ENCODE measurements around the gene PEX11B.

Gene PEX11B

GRCh38 chr1:145895471-145895870, 23.0 kb downstream of the PEX11B start:
- H3K79me2 ChIP-seq (ENCODE audit: insufficient read depth, low read length) = no peaks in the 10 kb centered on the region
- TF ChIP-seq CTCF (IDR thresholded peaks at IDR 0.05; ENCODE audit: borderline replicate concordance, extremely low read depth, low read length, poor library complexity, severe bottlenecking) = no peak
- no peak for TF ChIP-seq EZH2 (IDR thresholded peaks at IDR 0.05; ENCODE audit: borderline replicate concordance, low read depth, low read length, severe bottlenecking)

GRCh38 chr1:145893306-145894055, 25.0 kb downstream of the PEX11B start:
- no peak overlapping the region for H3K9ac ChIP-seq (ENCODE audit: low read depth, low read length)
- no peaks in the 10 kb centered on the region for H3K4me1 ChIP-seq (ENCODE audit: insufficient read depth, low read length)
- H3K9me3 ChIP-seq (ENCODE audit: insufficient read depth, low read length, severe bottlenecking) = no peaks in the 10 kb centered on the region
- H3K4me3 ChIP-seq (ENCODE audit: low read depth in 1 of 2, low read length in 2 of 2) = no peak overlapping the region
- H3K79me2 ChIP-seq (ENCODE audit: insufficient read depth, low read length) = no peaks in the 10 kb centered on the region
- H4K20me1 ChIP-seq (ENCODE audit: insufficient read depth, low read length) = no peaks in the 10 kb centered on the region
- H3K27ac ChIP-seq (ENCODE audit: low read length) = no peak overlapping the region
- no peak for ATAC-seq (ENCODE audit: insufficient read depth, low read depth)
- peaks cover 8% of the 10 kb centered on the region for H3K27me3 ChIP-seq (ENCODE audit: insufficient read depth, low read length, poor library complexity)
- no peak overlapping the region for H3K4me2 ChIP-seq (ENCODE audit: insufficient read depth, low read length)
- TF ChIP-seq CTCF (IDR thresholded peaks at IDR 0.05; ENCODE audit: borderline replicate concordance, extremely low read depth, low read length, poor library complexity, severe bottlenecking) = no peak
- TF ChIP-seq EZH2 (IDR thresholded peaks at IDR 0.05; ENCODE audit: borderline replicate concordance, low read depth, low read length, severe bottlenecking) = no peak
- H3K36me3 ChIP-seq (ENCODE audit: insufficient read depth, low read length) = no peaks in the 10 kb centered on the region
- DNase-seq = no peak
- H2AFZ ChIP-seq (ENCODE audit: low read depth, low read length) = no peak overlapping the region

More at GRCh38 chr1:145895471-145895870, 23.0 kb downstream of the PEX11B start:
- no peaks in the 10 kb centered on the region for H3K36me3 ChIP-seq (ENCODE audit: insufficient read depth, low read length)
- no peak overlapping the region for H2AFZ ChIP-seq (ENCODE audit: low read depth, low read length)
- peaks cover 6% of the 10 kb centered on the region for H3K27me3 ChIP-seq (ENCODE audit: insufficient read depth, low read length, poor library complexity)
- no peak overlapping the region for H3K4me3 ChIP-seq (ENCODE audit: low read depth in 1 of 2, low read length in 2 of 2)
- no peaks in the 10 kb centered on the region for H4K20me1 ChIP-seq (ENCODE audit: insufficient read depth, low read length)
- DNase-seq (no peak), ATAC-seq (ENCODE audit: insufficient read depth, low read depth) (no peak)
- H3K27ac ChIP-seq (ENCODE audit: low read length) = no peak overlapping the region
- no peaks in the 10 kb centered on the region for H3K9me3 ChIP-seq (ENCODE audit: insufficient read depth, low read length, severe bottlenecking)
- H3K4me2 ChIP-seq (ENCODE audit: insufficient read depth, low read length) = no peak overlapping the region
- no peak overlapping the region for H3K9ac ChIP-seq (ENCODE audit: low read depth, low read length)
- H3K4me1 ChIP-seq (ENCODE audit: insufficient read depth, low read length) = no peaks in the 10 kb centered on the region

GRCh38 chr1:145892486-145893087, 25.9 kb downstream of the PEX11B start:
- no peaks in the 10 kb centered on the region for H3K4me1 ChIP-seq (ENCODE audit: insufficient read depth, low read length)
- no peak for ATAC-seq (ENCODE audit: insufficient read depth, low read depth)

More at GRCh38 chr1:145892486-145893087, 25.9 kb downstream of the PEX11B start:
- no peak overlapping the region for H3K27ac ChIP-seq (ENCODE audit: low read length)
- H3K36me3 ChIP-seq (ENCODE audit: insufficient read depth, low read length) = no peaks in the 10 kb centered on the region
- H3K4me2 ChIP-seq (ENCODE audit: insufficient read depth, low read length) = no peak overlapping the region
- H3K79me2 ChIP-seq (ENCODE audit: insufficient read depth, low read length) = no peaks in the 10 kb centered on the region
- H3K27me3 ChIP-seq (ENCODE audit: insufficient read depth, low read length, poor library complexity) = peaks cover 8% of the 10 kb centered on the region
- no peak overlapping the region for H3K4me3 ChIP-seq (ENCODE audit: low read depth in 1 of 2, low read length in 2 of 2)
- no peaks in the 10 kb centered on the region for H3K9me3 ChIP-seq (ENCODE audit: insufficient read depth, low read length, severe bottlenecking)
- H3K9ac ChIP-seq (ENCODE audit: low read depth, low read length) = no peak overlapping the region
- TF ChIP-seq EZH2 (IDR thresholded peaks at IDR 0.05; ENCODE audit: borderline replicate concordance, low read depth, low read length, severe bottlenecking) (no peak), CTCF (IDR thresholded peaks at IDR 0.05; ENCODE audit: borderline replicate concordance, extremely low read depth, low read length, poor library complexity, severe bottlenecking) (no peak)
- no peak overlapping the region for H2AFZ ChIP-seq (ENCODE audit: low read depth, low read length)
- no peak for DNase-seq
- H4K20me1 ChIP-seq (ENCODE audit: insufficient read depth, low read length) = no peaks in the 10 kb centered on the region

Data from DND-41 (cell line).